Measurements from ENCODE around the gene AP2A2.
"Not testable (repeated sequence)": the region's sequence is repeated elsewhere in the genome, so short reads cannot be mapped to it uniquely, and the experiment has no call there.

The AP2A2 gene

GRCh38 chr11:954392-955153 lies 28.9 kb downstream of the AP2A2 start:
- no peak for DNase-seq (ENCODE audit: low spot score)

GRCh38 chr11:955154-956063 lies 29.7 kb downstream of the AP2A2 start:
- DNase-seq (ENCODE audit: low spot score) = no peak

DNA sequence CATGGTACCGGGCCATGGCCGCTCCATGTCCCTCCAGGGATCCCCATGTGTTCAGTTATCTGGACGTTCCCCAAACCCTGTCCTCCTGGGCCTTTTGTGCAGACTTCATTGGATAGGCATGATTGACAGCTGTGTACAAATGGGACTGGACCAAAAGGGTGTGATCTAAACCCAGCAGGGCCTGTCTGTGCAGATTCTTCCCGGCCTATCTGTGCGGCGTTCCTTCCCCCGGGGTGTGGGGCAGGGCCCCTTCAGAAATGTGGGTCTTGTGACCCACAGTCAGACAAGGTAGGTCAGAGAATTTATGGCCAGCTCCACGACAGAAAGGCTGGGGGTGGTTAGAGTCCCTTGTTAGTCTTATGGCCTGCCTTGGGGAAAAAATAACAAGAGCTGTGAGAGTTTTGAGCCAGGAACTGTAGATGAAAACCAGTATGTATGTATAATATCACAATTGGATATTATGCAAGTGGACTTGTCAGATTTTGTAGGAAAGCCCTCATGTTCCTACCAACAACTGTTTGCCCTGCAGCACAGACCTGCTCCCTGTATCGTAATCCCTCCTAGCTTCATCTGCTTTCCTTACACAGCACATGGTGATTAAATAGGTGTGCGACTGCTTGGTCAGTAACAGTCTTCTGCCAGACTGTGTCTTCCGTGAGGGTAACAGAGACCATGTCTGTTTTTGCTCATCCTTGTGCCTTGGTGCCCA lies 31.7 kb downstream of the AP2A2 start:
- no peak for DNase-seq (ENCODE audit: low spot score)

DNA sequence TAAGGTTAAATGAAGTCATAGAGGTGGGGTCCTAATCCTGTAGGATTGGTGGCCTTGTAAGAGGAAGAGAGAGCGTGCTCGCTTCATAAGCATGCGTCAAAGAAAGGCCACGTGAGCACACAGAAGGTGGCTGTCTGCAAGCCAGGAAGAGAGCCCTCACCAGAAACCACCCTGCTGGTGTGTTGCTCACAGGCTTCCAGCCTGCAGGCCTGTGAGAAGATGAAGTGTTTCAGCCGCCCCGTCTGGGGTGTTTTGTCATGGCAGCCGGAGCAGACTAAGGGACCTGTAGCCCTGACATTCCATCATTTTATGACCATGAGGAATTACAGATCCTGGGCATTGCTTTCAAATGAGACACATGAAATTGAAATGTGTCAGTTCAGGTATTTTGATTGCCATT lies 32.4 kb downstream of the AP2A2 start:
- no peak for DNase-seq (ENCODE audit: low spot score)

GRCh38 chr11:959027-959426 lies 33.4 kb downstream of the AP2A2 start:
- no peak for DNase-seq (ENCODE audit: low spot score)

DNA sequence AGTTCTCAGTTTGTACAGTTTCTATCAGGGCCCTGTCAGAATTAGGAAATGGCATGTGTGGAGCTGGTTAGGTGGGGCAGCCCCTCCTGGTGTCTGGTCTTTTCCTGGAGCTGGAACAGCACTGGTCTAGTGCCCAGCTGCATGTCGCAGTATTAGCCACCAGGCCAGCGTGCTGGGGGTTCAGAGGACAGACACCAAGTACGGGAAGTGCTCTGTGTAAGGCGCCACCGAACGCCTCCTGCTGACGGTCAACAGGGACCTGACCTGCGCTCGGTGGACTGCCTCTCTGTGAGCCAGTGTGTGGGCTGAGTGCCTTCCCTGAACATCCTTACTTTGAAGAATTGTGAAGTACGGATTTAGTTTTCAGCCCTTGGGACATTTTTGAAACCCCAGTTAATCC lies 33.9 kb downstream of the AP2A2 start:
- no peak for DNase-seq (ENCODE audit: low spot score)

GRCh38 chr11:961310-961920 lies 35.7 kb downstream of the AP2A2 start:
- not testable (repeated sequence) for DNase-seq (ENCODE audit: low spot score)

GRCh38 chr11:961921-962320 lies 36.3 kb downstream of the AP2A2 start:
- no peak for DNase-seq (ENCODE audit: low spot score)

- DNase-seq (ENCODE audit: low spot score) = no peak
Observed at GRCh38 chr11:962688-963087, 37.0 kb downstream of the AP2A2 start.

GRCh38 chr11:963852-964251 lies 38.2 kb downstream of the AP2A2 start:
- no peak for DNase-seq (ENCODE audit: low spot score)

DNA sequence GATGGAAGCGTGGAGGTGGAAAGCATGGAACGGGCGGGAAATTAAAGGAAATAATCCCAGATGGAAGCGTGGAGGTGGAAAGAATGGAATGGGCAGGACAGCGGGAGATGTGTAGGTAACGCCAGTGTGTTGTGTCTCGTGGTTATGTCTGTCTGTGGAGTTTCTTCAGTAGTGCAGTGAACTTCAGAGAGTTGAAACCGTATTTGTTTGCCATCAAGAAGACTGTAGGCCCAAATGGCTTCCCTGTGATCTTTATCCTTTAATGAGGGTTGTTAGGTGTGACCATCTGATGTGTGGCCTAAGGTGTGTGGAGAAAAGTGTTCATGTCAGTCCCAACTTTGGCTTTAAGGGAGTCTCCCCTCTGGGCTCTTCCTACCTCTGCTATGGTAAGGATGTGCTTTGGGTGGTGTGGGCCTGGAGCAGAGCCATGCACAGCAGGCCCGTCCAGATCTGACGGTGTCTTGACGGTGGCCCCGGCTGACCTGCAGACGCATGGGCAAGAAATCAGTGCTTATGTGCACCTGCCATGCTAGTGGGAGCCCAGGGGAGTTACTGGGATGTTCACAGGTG lies 39.6 kb downstream of the AP2A2 start:
- DNase-seq (ENCODE audit: low spot score) = no peak

DNA sequence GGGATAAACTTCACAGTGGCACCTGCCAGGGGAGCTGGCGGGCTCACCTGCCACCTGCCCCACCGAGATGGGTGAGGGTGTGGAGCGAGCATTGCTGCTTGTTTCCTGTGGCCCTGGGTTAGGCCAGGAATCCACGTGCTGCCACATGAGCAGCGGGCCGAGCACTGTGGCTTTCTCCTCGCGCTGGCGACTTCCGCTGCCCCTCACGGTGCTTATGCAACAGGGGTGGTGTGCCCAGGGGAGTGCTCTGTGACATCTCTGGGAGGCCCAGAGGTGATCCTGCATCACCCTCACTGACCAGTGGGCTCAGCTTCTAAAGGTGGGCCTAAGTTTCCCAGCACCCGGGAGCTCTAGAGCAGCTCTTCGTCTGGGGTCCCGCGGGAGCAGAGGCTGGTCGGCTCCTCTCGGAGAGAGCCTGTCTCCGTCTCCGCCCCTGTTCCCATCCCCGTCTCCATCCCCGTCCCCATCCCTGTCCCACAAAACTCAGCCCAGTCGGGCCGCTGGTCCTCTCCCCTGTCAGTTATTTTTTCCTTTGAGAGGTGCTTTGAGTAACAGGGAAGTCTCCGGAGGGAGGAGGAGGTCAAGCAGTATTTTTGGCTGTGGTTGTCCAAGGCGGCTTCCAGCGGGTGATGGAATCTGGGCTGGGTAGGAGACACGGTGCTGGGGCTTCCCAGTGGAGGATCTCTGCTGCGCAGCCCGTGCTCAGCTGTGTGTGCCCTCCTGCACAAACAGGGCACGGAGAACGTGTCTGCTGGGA lies 42.5 kb downstream of the AP2A2 start:
- DNase-seq (ENCODE audit: low spot score) = no peak

DNA sequence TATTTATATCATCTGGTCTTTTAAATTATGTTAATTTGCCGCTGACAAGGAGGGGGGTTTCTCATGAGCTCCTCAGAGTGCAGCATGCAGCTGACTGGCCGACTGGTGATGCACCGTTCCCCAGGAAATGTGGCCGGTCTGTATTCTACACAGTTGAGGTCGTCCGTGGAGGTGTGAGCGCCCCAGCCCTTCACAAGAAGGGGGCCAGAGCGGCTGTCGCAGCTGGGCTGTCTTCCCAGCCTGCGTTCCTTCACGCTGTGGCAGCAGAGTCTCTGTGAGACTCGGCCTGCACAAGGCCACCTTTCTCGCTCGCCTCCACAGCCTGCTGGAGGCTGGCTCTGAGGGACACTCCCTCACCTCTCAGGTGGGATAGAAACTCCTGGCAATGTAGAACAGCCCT lies 43.2 kb downstream of the AP2A2 start:
- no peak for DNase-seq (ENCODE audit: low spot score)

GRCh38 chr11:969651-970205 lies 44.1 kb downstream of the AP2A2 start:
- DNase-seq (ENCODE audit: low spot score) = no peak

GRCh38 chr11:970319-970871 lies 44.7 kb downstream of the AP2A2 start:
- no peak for DNase-seq (ENCODE audit: low spot score)

DNA sequence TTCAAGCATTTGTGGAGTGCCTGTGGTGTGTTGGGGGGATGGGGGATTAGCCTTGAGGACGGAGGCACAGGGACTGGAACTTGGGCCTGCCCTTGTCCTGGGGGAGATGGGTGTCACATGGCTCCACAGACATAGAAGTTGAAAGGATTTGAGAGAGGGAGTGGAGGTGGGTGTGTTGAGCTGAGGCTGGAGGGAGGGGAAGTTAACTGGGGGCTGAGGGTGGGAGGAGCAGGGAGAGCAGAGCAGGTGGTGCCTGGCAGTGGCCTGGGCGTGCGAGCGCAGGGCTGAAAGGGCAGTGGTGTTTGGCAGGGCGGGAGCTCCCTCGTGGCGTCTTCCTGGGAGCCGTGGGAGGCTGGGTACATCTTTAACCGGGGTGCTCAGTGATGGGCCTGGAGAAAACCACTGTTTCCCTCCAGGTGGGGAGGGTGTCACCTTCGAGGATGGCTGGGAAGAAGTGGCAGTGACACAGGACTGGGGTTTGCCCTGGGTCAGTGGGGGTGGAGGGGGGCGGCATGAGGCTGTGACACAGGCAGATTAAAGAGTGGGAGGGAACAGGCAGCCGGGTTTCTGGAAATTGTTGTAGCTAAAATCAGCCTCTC lies 45.5 kb downstream of the AP2A2 start:
- DNase-seq (ENCODE audit: low spot score) = no peak

- DNase-seq (ENCODE audit: low spot score) = no peak
Observed at GRCh38 chr11:971731-972365, 46.2 kb downstream of the AP2A2 start.

DNA sequence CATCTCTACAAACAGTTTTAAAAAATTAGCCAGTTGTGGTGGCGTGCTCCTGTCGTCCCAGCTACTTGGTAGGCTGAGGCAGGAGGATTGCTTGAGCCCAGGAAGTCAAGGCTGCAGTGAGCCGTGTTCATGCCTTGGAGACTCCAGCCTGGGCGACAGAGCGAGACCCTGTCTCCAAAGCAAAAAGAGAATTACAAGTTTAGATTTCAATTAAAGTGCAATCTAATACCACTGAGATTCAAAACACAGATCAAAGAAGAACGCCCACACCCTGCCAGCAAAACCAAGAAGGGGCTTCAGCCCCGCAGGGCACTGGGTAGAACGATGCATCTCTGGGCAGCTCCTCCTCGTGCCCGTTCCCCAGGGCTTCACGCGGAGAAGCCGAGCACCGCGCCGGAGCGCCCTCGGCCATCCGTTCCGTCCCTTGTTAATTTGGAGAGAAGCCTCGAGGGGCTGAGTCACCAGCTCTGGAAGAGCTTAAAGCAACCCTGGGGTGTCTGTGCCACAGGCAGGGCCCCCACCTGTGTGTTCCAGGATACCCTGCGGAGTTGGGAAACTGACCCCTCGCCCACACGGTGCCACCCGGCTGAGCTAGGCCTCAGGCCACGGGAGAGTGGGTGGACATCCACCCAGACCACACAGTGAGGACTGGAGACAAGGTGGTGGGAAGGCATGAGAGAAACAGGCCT lies 47.0 kb downstream of the AP2A2 start:
- DNase-seq (ENCODE audit: low spot score) = no peak

GRCh38 chr11:973237-973636 lies 47.6 kb downstream of the AP2A2 start:
- no peak for DNase-seq (ENCODE audit: low spot score)

Data from LoVo (cell line).